CD4-positive, alpha-beta T cell treated with Interferon alpha-2 for 1 hour (primary cell): ENCODE measurements around the gene LDLRAD4.

Experiments
- DNase-seq, 2 donors: peaks; one replicate each; pipeline ENCODE4 v3.0.0-alpha.2; 2020 to 2022

LDLRAD4 gene

DNA sequence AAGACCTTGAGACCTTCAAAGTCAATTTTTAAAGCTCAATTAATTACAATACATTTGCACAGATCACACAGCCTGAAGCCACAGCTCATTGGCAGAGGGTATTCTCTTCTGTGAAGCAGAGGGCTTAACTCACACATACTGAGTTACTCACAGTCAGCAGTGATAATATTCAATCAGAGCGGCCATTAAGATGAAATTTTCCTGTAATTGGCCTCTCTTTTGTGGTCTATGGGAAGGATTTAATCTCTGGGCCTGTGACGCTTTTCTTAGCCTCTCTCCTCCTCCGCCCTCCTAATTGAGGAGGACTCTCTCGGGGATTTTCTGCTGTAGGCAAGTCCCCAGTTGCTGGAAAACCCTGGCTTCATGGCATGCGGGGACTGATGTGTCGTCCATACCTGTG is 12.3 kb upstream of the LDLRAD4 start:
- no peak for DNase-seq

DNA sequence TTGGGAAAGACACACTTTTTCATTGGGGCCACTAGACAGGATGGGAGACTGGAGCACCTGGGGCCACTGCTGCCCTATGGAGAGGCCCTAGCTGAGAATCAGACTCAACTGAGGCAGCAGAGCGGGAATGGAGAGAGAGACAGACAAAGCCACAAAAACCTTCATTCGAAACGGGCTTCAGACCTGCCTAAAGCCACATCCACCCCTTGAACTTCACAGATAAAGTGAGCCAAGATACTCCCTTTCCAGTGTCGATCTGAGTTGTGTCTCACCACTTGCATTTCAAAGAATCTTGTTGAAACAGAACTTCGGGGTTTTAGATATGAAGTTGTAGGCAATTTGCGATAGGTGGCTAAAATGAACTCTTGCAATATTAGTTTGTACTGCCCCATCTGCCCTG is 11.3 kb upstream of the LDLRAD4 start:
- no peak for DNase-seq

- DNase-seq: no peak
These were observed 7.0 kb upstream of the LDLRAD4 start for GRCh38 chr18:13211534-13211933.

GRCh38 chr18:13213036-13213795 is 5.3 kb upstream of the LDLRAD4 start:
- no peak for DNase-seq

- DNase-seq: no peak
These were observed 4.0 kb upstream of the LDLRAD4 start for GRCh38 chr18:13214609-13215008.

DNA sequence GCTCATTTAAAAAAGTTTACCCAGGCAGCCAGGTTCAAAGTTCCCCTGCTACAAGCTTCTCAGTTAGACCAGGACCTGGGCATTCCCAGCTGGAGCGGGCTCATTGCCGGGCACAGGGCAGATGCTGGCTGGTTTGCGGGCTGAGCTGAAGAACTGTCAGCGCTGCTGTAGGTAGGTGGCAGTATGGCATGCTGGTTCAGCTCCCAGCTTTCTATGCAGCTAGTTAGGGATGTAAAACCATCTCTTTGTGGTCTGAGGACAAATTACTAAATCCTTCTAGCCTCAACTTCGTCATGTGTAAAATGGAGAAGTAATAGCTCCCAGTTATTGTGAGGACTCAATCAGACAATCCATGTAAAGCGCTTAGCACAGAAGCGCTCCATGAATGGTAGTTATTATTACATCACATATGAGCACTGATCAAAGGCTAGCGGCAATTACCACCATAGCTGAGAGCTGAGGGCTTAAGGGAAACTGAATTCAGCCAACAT is 2.4 kb upstream of the LDLRAD4 start:
- DNase-seq: peak; percentile 53 to 64

DNA sequence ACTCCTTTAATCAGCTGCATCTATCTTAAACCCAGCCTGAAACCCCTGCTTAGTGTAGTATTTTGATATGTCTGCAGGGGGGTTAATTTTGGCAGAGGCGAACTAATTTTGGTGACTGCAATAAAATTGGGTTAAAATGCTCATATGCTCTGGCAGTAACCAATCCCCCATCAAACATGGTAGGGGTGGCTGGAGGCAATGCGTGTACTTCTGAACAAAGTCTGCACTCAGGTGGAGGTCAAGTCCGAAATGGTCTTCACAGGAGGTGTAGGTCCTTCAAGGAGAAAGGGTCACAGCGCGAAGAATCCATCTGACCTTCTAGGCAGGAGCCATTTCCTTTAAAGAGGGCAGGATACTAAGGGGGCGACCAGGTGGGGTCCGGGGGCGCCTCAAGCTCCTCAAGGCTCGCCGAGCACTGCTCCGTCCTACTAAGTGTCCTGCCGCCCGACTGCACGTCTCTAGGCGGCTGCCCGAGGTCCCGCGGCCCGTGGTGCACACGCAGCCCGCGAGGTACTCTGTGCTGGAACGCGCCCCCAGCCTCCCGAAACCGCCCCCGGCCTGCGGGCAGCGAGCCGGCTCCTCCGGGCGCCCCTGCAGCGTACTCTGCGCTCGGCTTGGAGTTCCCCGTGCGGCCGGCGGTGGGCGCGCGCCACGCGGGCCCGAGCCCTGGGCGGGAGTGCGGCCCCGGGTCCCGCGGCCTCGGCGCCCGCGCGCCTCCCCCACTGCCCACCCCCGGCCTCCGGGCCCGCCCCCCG is 1.7 kb upstream of the LDLRAD4 start:
- DNase-seq: peak; percentile 24 to 52

GRCh38 chr18:13217466-13217961 is 1.0 kb upstream of the LDLRAD4 start:
- peak; percentile 41 to 52 for DNase-seq

DNA sequence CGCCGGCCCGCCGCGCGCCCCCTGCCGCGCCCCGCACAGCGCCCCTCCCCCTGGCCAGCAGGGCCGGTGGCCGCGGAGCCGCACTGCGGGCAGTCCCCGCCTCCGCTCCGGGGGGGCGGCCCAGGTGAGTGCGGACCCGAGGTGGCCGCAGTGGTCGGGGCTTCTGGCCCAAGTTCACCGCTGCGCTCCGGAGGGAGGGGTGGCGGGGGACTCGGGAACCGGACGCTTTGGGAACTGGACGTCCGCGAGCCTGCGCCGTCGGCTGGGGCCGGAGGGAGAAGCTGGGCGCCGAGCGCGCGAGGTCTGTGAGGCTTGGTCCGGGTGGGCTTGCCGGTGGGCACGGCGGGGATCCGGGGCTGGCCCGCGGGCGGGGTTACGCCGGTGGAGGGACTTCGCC is 591 bp upstream of the LDLRAD4 start:
- DNase-seq: no peak

DNA sequence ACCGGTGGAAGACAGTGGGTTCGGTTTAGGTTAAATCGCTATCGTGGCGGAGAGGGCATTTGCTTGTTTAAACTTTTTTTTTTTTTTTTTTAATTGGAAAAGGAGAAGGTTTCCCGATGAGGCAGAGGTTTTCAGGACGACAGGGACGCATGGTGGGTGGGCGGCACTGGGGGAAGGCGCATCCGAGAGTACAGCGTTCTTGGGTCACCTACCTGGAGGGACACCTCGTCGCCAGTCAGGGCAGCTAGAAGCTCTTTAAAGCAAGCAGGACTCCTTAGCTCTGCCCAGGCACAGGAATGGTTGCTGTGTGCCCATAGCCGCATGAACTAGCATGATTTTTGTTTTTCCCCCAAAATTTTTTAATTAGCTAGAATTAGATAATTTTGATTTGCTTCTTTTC is 437 bp downstream of the LDLRAD4 start:
- no peak for DNase-seq

DNA sequence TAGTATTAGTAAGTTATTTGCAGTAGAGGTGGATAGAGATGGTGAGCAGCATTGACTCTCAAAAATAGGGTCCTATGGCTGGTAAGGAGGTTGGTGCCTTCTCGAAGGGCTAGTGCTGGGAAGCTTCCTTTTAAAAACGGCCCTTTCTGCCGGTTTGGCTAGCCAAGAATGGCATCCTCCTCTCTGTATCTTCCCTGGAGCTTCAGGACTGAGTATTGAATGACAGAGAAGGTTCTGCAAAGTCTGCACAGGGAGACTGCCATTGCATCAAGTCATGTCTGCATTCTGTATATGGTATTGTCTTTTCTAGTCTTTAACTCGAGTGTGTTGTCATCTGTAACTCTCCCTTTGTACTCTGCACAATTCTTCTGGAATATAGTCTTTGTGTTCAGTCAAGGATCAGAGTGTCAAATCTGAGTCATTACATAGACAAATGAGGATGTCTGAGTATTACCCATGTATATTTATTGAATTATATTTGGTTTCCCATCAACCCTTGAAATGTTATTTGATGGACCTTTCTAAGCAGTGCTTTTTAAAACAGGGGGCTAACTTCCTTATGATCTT is 1.1 kb downstream of the LDLRAD4 start:
- DNase-seq: no peak

- DNase-seq: no peak
These were observed 1.9 kb downstream of the LDLRAD4 start for GRCh38 chr18:13220361-13220991.

DNA sequence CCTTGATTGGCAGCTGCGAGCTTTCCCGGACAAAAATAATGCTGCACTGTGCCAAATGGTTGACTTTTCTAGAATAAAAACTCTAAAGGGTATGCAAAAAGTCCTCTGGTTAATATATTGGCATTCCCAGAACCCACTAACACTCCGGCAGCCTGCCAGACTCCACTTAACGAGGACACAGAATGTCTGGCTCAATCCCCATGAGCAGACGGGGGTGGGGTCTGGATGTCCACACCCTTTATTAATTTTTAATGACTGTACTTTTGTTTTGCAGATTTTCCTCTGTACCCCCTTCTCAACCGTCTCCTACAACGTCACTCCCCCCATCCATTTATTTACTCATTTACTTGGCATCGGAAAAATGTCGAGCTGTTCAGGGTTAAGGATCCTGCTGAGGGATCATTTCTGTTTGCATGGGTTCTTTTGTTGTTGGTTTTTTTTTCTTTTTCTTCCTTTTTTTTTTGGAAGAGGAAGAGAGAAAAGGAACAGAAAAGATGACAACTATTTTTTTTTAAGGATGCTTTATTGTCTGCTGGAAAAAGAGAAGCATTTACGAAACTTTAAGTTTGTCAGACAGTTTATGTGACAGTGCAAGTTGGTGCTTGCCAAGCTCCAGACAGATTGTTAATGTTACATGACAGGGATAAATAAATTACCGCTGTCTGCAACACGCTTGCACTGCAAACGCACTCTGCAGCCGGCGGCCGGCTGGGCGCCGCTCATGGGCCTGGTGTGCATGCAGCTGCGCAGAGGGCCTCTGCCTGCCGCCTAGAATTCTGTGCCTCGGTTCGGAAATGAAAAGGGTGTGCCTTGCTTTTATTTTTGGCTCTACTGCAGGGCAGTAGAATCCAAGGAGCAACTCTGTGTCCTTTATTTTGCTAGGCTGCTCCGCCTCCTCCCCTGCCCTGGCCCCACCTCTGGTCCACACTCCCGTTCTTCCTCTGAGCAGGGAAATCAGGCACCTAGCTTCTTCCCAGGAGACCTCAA is 3.6 kb downstream of the LDLRAD4 start:
- no peak for DNase-seq

DNA sequence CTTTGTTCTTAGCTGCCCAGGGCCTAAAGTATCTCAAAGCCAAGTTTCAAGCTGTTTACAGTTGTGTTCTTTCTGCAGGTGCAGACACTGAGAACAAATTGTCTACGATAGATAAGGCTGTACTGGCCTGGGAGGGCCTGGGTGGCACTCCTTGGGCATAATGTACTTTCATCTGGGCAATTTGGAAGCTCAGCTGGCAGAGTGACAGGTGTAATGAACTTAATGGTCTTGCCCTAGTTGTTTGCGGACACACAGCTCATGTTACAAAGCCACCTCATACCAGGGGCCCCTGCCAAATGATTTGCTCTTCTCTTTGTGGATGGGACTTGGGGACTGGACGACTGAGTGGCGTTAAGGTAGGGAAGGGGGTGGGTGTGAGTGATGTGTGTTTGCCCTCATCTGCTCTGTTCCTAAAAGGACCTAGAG is 4.3 kb downstream of the LDLRAD4 start:
- no peak for DNase-seq

GRCh38 chr18:13223311-13224143 is 5.0 kb downstream of the LDLRAD4 start:
- DNase-seq: no peak

- no peak for DNase-seq
These were observed 6.7 kb downstream of the LDLRAD4 start for GRCh38 chr18:13225261-13225660.

- DNase-seq: no peak
These were observed 8.1 kb downstream of the LDLRAD4 start for GRCh38 chr18:13226533-13227144.

GRCh38 chr18:13227910-13228309 is 9.3 kb downstream of the LDLRAD4 start:
- DNase-seq: no peak

- DNase-seq: no peak
These were observed 10.6 kb downstream of the LDLRAD4 start for GRCh38 chr18:13229001-13229671.

GRCh38 chr18:13231151-13231550 is 12.6 kb downstream of the LDLRAD4 start:
- no peak for DNase-seq
